GM19238 (cell line): ENCODE results near the gene PDLIM5.
"Not testable (repeated sequence)": the region's sequence is repeated elsewhere in the genome, so short reads cannot be mapped to it uniquely, and the experiment has no call there.

Experiments
- DNase-seq: peaks from one replicate; pipeline ENCODE4 v3.0.0; 2011; ENCODE audit warnings: low spot score; ENCODE audit not compliant: insufficient read length

Gene PDLIM5

GRCh38 chr4:94527556-94528233 lies 76.0 kb downstream of the PDLIM5 start:
- DNase-seq, result no peak

- DNase-seq, result no peak
These were observed 77.2 kb downstream of the PDLIM5 start for GRCh38 chr4:94528792-94529451.

GRCh38 chr4:94530073-94530472 lies 78.3 kb downstream of the PDLIM5 start:
- no peak for DNase-seq

GRCh38 chr4:94531991-94532789 lies 80.4 kb downstream of the PDLIM5 start:
- DNase-seq, result no peak

GRCh38 chr4:94533405-94534223 lies 81.9 kb downstream of the PDLIM5 start:
- no peak for DNase-seq

- DNase-seq, result peak; percentile 8
These were observed 82.9 kb downstream of the PDLIM5 start for GRCh38 chr4:94534401-94535312.

- no peak for DNase-seq
These were observed 84.3 kb downstream of the PDLIM5 start for GRCh38 chr4:94536049-94536448.

GRCh38 chr4:94536649-94537469 lies 85.1 kb downstream of the PDLIM5 start:
- DNase-seq, result no peak

- DNase-seq, result no peak
These were observed 86.3 kb downstream of the PDLIM5 start for GRCh38 chr4:94537921-94538628.

GRCh38 chr4:94540476-94540875 lies 88.7 kb downstream of the PDLIM5 start:
- DNase-seq, result no peak

GRCh38 chr4:94544811-94545210 lies 93.1 kb downstream of the PDLIM5 start:
- no peak for DNase-seq

- DNase-seq, result no peak
These were observed 93.6 kb downstream of the PDLIM5 start for GRCh38 chr4:94545296-94545695.

- no peak for DNase-seq
These were observed 95.2 kb downstream of the PDLIM5 start for GRCh38 chr4:94546949-94547348.

GRCh38 chr4:94548571-94548970 lies 96.8 kb downstream of the PDLIM5 start:
- no peak for DNase-seq

- no peak for DNase-seq
These were observed 98.6 kb downstream of the PDLIM5 start for GRCh38 chr4:94550352-94550751.

- no peak for DNase-seq
These were observed 99.1 kb downstream of the PDLIM5 start for GRCh38 chr4:94550851-94551250.

- DNase-seq, result no peak
These were observed 100.2 kb downstream of the PDLIM5 start for GRCh38 chr4:94551643-94552564.

- DNase-seq, result not testable (repeated sequence)
These were observed 104.3 kb downstream of the PDLIM5 start for GRCh38 chr4:94556047-94556446.
